Psoas muscle (tissue), 8 donors: ENCODE results near the gene CIAO2A. TPM values are rescaled to one million over a fixed set of nuclear protein-coding genes. Genes with fewer than 3 reads are reported as not detected.

Experiments used
- ATAC-seq, 4 donors: fragments of 200-7000 bp; cut with Tn5 transposase; one replicate each; pipeline ENCODE4 v1.9.1; 2020; ENCODE audit warnings: moderate library complexity in 3 of 4, mild to moderate bottlenecking in 2 of 4
- DNase-seq, 2 donors: peaks; one replicate each; pipeline ENCODE4 v3.0.0-alpha.2; 2020
- H3K27ac ChIP-seq: fragments of 200-600 bp; one replicate; pipeline ENCODE4 v1.8.0; 2022
- H3K27me3 ChIP-seq, 3 donors: fragments of 200-600 bp in 1 of 3; one replicate each; pipeline versions ENCODE4 v1.6.1 to v1.8.0; 2013 to 2022; ENCODE audit warnings: low read length in 2 of 3, mild to moderate bottlenecking in 2 of 3, moderate library complexity in 1 of 3; ENCODE audit not compliant: insufficient read depth in 3 of 3
- H3K36me3 ChIP-seq, 2 donors: fragments of 200-600 bp in 1 of 2; one replicate each; pipeline versions ENCODE4 v1.6.1 to v1.8.0; 2013 to 2022; ENCODE audit warnings: low read depth in 1 of 2, mild to moderate bottlenecking in 1 of 2, moderate library complexity in 1 of 2; ENCODE audit not compliant: insufficient read depth in 1 of 2
- H3K4me1 ChIP-seq: fragments of 200-600 bp; one replicate; pipeline ENCODE4 v1.8.0; 2022
- H3K4me3 ChIP-seq: fragments of 200-600 bp; one replicate; pipeline ENCODE4 v1.8.0; 2022; ENCODE audit warnings: mild to moderate bottlenecking
- H3K9me3 ChIP-seq: fragments of 200-600 bp; one replicate; pipeline ENCODE4 v1.8.0; 2022
- CTCF ChIP-seq: fragments of 200-600 bp; IDR thresholded peaks from one replicate; pipeline ENCODE4 v1.8.0; 2022; ENCODE audit warnings: antibody characterized with exemption
- WGBS, 3 donors: extraction: QIAGEN DNeasy Blood & Tissue Kit; methylation state at CpG; one replicate each; pipeline versions ENCODE4 v1.1.6 to v1.1.7; 2013; 5-methylcytosine and 5-hydroxymethylcytosine counted together
- intact Hi-C, 2 donors: fragments of 100-400 bp; cut with DNase I; formaldehyde crosslinking; loops; one replicate each; pipeline versions ENCODE4 v1.11.0 to v1.14.2; 2022
- polyA plus RNA-seq, 3 donors: library from polyadenylated mRNA; stranded (reverse); fragments of 200-250 nt; gene quantifications; one replicate each; pipeline ENCODE4 v1.2.3, GENCODE V29; 2013
- total RNA-seq, 4 donors: library from RNA; stranded (reverse); fragmentation: NEBNext Ultra II Directional in 2 of 4; extraction: Animal tissue kit (Norgen Biotek cat#: 25700) in 2 of 4; gene quantifications; one replicate each; pipeline versions ENCODE4 v1.2.1 to v1.2.4, GENCODE V29; 2021 to 2023
- donor health status: healthy with polysubstance abuse.
- donor health status: DM: no; HTN: no; CAD: no; lungs with moderate emphysema.
- donor health status: Bipolar disorder and iron deficiency.
- donor health status: healthy.
- donor health status: DM: yes; HTN: yes; CAD: no.
- donor health status: DM: no; HTN: no; CAD: no.
- donor health status: DM: no; HTN: no; CAD: no.
- donor health status: DM: yes; HTN: yes; CAD: no.

Gene CIAO2A
- total and polyA plus RNA-seq, 7 donors, result 24.0 to 109 (median 73.5) TPM

DNA sequence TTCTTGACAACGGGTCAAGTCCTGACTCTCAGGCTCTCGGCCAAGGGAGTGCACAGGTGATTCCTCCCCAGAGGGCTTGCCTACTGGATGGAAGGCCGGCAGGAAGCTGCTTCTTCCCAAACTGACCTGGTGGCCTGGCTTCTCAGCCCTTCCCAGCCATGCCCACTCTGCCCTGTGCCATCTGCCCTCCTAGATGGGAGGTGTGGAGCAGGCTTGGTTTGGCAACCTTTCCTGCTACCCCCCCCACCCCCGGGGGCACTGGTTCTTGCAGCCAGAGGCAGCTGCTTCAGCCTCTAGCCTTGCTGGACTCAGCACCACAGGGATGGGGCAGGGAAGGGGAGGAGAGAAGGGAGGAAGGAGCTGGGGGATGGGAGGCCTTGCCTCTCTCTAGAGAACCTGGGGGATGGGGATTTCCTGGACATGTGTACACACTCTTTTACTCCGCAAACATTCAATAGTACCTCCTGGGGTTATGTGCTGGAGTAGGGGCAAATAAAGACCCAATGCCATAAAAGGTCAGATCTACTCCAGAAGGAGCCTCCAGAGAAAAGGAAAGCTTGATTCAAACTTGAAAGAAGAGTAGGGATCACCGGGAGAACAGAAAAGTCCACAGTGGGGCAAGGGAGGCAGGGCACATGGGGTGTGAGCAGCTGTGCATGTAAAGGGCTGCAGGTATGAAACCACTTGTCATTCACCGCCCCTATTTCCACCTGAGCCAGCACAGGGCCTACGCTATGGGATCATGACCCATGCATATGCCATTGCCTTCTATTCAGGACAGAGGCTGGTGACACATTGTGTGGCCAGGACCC lies 43.2 kb downstream of the CIAO2A start:
- H3K4me3 ChIP-seq, result no peak overlapping the region
- no peak for ATAC-seq
- DNase-seq, result no peak
- no peaks in the 10 kb centered on the region for H3K27me3 ChIP-seq
- WGBS, 3 donors, result 53 to 67% (median 58%) methylated on average over 8 of the region's 8 CpGs
- H3K27ac ChIP-seq, result no peak overlapping the region
- H3K9me3 ChIP-seq, result no peaks in the 10 kb centered on the region
- no peaks in the 10 kb centered on the region for H3K36me3 ChIP-seq
- H3K4me1 ChIP-seq, result peaks cover 3% of the 10 kb centered on the region
- no peak for TF ChIP-seq CTCF
- intact Hi-C loops, result no loop called here

DNA sequence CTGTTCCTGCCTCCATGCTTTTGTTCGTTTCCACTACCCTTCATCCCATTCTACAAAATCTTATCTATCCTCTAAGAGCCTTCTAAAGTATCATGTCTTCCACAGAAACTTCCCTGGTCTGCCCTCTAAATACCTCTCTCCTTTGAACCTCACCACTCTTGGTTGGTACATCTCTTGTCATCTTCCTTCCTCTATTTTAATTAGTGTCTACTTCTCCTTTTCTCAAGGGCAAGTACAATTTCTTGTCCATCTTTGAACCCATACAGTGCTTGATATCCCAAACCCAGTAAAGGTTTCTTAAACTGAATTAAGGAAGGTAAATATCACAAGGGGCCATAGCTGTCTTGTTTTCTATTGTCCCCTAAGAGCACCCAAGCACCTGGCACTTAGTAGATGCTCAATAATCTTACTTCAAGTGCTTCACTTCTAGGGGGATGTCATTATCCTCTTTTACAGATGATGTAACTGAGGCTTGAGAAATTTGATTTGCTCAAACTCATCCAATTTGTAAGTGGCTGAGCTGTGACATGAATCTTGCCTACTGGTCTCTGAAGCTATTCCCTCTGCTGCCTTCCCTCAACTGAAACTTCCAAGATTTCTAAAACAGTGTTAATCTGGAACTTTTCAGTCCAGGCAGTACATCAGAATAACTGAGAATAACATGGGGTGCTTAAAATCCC lies 44.7 kb downstream of the CIAO2A start:
- Histone ChIP-seq H3K9me3 (no peaks in the 10 kb centered on the region), H3K4me3 (no peak overlapping the region), H3K36me3 (no peaks in the 10 kb centered on the region), H3K27ac (no peak overlapping the region), H3K4me1 (peaks cover 10% of the 10 kb centered on the region), H3K27me3 (no peaks in the 10 kb centered on the region)
- intact Hi-C loops, result loop anchor here (5.0 to 10.0 kb wide), 6 partner anchors 67 to 297 kb away; partner anchors contain the start of gene HERC1 (in 1 of the 2)
- ATAC-seq, result no peak
- 77 to 100% (median 78%) methylated on average over 1 of the region's 1 CpG for WGBS, 3 donors
- no peak for DNase-seq
- TF ChIP-seq CTCF, result no peak

DNA sequence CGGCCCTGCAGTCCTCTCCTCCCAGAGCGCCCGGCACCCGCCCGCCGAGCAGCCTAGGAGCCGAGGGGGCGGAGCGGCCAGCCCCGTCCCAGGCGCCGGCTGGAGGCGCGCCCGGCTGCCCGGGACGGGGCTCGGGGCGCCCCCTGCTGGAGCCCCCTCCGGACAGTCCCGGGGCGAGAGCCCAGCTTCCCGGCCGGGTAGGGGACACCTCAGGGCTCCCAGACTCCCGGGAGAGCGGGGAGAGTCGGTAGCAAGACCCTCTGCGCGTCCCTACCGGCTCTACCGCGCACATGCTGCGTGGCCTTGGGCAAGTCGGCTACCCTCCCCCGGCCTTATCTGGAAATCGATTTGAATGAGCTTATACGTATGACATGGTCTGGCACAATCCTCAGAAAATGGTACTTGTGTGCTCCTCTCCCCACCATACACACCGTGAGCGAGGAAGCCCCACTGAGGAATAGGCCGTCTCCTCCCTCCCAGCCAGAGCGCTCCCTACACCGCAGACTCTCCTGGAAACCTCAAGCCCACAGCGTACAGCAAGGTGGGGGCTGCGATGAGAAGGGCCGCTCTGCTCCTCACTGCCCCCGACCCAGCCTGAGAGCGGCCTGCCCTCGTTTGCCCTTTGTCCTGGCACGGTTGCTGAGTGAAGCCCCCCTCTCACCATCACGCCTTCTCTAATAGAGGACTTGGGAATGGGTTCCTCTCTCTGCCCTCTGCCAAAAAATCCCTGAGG lies 47.1 kb downstream of the CIAO2A start, which contains the start of gene DAPK2:
Gene DAPK2, minus strand, starts transcription at position 65 of the 733 bp plus-strand sequence. CDS start 6,224 bp downstream, outside the sequence.
- 10 to 16% (median 15%) methylated on average over 39 to 50 of the region's 50 CpGs for WGBS, 3 donors
- peak; percentile 88 to 94 (median 92) for ATAC-seq
- Histone ChIP-seq H3K4me3 (peak within 1 kb of the TSS; percentile 87), H3K9me3 (no peaks in the 10 kb centered on the region), H3K27me3 (no peaks in the 10 kb centered on the region), H3K27ac (peak within 1 kb of the TSS; percentile 73), H3K36me3 (no peaks in the 10 kb centered on the region), H3K4me1 (peaks cover 33% of the 10 kb centered on the region)
- peak; percentile 88 for TF ChIP-seq CTCF
- intact Hi-C loops, result loop anchor here (5.0 to 10.0 kb wide), 6 partner anchors 64 to 294 kb away; partner anchors contain the start of gene HERC1 (in 1 of the 2)
- peak; percentile 79 to 87 for DNase-seq

GRCh38 chr15:64045774-64046420 lies 47.7 kb downstream of the CIAO2A start:
- no peaks in the 10 kb centered on the region for H3K9me3 ChIP-seq
- H3K36me3 ChIP-seq, result no peaks in the 10 kb centered on the region
- peak overlapping the region; percentile 87 for H3K4me3 ChIP-seq
- 5 to 10% (median 7%) methylated on average over 43 to 69 of the region's 76 CpGs for WGBS, 3 donors
- ATAC-seq, result peak; percentile 21 to 56 (median 42)
- peaks cover 39% of the 10 kb centered on the region for H3K4me1 ChIP-seq
- DNase-seq, result peak; percentile 37 to 62
- peak overlapping the region; percentile 73 for H3K27ac ChIP-seq
- no peak for TF ChIP-seq CTCF
- H3K27me3 ChIP-seq, result no peaks in the 10 kb centered on the region
- intact Hi-C loops, result loop anchor here (5.0 to 10.0 kb wide), 6 partner anchors 64 to 294 kb away; partner anchors contain the start of gene HERC1 (in 1 of the 2)
